ENCODE results near the gene BBLN.

- TF ChIP-seq REST (IDR thresholded peaks at IDR 0.05; ENCODE audit: insufficient replicate concordance, low read depth) (no peak), GABPA (IDR thresholded peaks at IDR 0.05; ENCODE audit: low read depth) (no peak), CTCF (IDR thresholded peaks at IDR 0.05; ENCODE audit: insufficient read depth, low read length) (no peak), POLR2AphosphoS5 (IDR thresholded peaks at IDR 0.05; ENCODE audit: low read depth) (no peak), SPI1 (IDR thresholded peaks at IDR 0.05; ENCODE audit: borderline replicate concordance, low read depth) (no peak)
Measured at GRCh38 chr9:128143525-128144238, 16.4 kb upstream of the BBLN start.
